Psoas muscle (tissue), 8 donors: Measurements from ENCODE around the gene GORASP1. TPM values are rescaled to one million over a fixed set of nuclear protein-coding genes. Genes with fewer than 3 reads are reported as not detected.

Experiments
- ATAC-seq, 4 donors: fragments of 200-7000 bp; cut with Tn5 transposase; one replicate each; pipeline ENCODE4 v1.9.1; 2020; ENCODE audit warnings: moderate library complexity in 3 of 4, mild to moderate bottlenecking in 2 of 4
- DNase-seq, 2 donors: peaks; one replicate each; pipeline ENCODE4 v3.0.0-alpha.2; 2020
- H3K27ac ChIP-seq: fragments of 200-600 bp; one replicate; pipeline ENCODE4 v1.8.0; 2022
- H3K27me3 ChIP-seq, 3 donors: fragments of 200-600 bp in 1 of 3; one replicate each; pipeline versions ENCODE4 v1.6.1 to v1.8.0; 2013 to 2022; ENCODE audit warnings: low read length in 2 of 3, mild to moderate bottlenecking in 2 of 3, moderate library complexity in 1 of 3; ENCODE audit not compliant: insufficient read depth in 3 of 3
- H3K36me3 ChIP-seq, 2 donors: fragments of 200-600 bp in 1 of 2; one replicate each; pipeline versions ENCODE4 v1.6.1 to v1.8.0; 2013 to 2022; ENCODE audit warnings: low read depth in 1 of 2, mild to moderate bottlenecking in 1 of 2, moderate library complexity in 1 of 2; ENCODE audit not compliant: insufficient read depth in 1 of 2
- H3K4me1 ChIP-seq: fragments of 200-600 bp; one replicate; pipeline ENCODE4 v1.8.0; 2022
- H3K4me3 ChIP-seq: fragments of 200-600 bp; one replicate; pipeline ENCODE4 v1.8.0; 2022; ENCODE audit warnings: mild to moderate bottlenecking
- H3K9me3 ChIP-seq: fragments of 200-600 bp; one replicate; pipeline ENCODE4 v1.8.0; 2022
- WGBS, 3 donors: extraction: QIAGEN DNeasy Blood & Tissue Kit; methylation state at CpG; one replicate each; pipeline versions ENCODE4 v1.1.6 to v1.1.7; 2013; 5-methylcytosine and 5-hydroxymethylcytosine counted together
- intact Hi-C, 2 donors: fragments of 100-400 bp; cut with DNase I; formaldehyde crosslinking; loops; one replicate each; pipeline versions ENCODE4 v1.11.0 to v1.14.2; 2022
- polyA plus RNA-seq, 3 donors: library from polyadenylated mRNA; stranded (reverse); fragments of 200-250 nt; gene quantifications; one replicate each; pipeline ENCODE4 v1.2.3, GENCODE V29; 2013
- total RNA-seq, 4 donors: library from RNA; stranded (reverse); fragmentation: NEBNext Ultra II Directional in 2 of 4; extraction: Animal tissue kit (Norgen Biotek cat#: 25700) in 2 of 4; gene quantifications; one replicate each; pipeline versions ENCODE4 v1.2.1 to v1.2.4, GENCODE V29; 2021 to 2023
- TF ChIP-seq, protein P1 (sequence below): fragments of 200-600 bp; IDR thresholded peaks from one replicate; pipeline ENCODE4 v1.8.0; 2022; ENCODE audit warnings: antibody characterized with exemption
- donor health status: healthy with polysubstance abuse.
- donor health status: DM: no; HTN: no; CAD: no; lungs with moderate emphysema.
- donor health status: Bipolar disorder and iron deficiency.
- donor health status: healthy.
- donor health status: DM: yes; HTN: yes; CAD: no.
- donor health status: DM: no; HTN: no; CAD: no.
- donor health status: DM: no; HTN: no; CAD: no.
- donor health status: DM: yes; HTN: yes; CAD: no.

Gene GORASP1
- total and polyA plus RNA-seq, 7 donors = 27.3 to 46.7 (median 37.3) TPM

DNA sequence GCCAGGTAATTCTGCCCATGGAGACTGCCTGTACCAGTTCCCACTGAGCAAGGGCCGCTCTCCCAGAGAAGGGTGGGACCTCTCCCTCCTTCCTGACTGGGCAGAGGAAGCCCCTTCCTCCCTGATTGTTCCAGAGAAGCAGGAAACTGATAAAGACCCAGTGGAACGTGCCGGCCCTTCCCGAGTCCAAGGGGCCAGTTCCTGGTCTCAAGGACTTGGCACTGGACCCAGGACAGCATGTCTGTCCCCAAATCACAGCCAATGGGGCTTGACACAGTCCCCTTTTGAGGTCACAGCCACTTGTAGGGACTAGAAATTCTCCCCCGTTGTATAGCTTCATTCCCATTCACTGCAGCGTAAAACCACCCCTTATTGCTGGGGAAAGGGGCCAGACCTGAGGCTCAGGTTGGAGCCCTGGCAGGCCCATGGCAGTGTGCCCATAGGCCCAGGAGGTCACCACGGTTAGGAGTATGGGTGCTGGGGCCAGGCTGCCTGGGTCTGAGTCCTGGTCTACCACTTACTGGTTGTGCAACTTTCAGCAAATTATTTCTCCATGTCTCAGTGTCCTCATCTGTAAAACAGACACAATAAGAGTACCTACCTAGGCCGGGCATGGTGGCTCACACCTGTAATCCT lies 27.9 kb upstream of the GORASP1 start:
- intact Hi-C loops = no loop called here
- H3K27ac ChIP-seq = no peak overlapping the region
- no peak for DNase-seq
- H3K4me3 ChIP-seq = no peak overlapping the region
- peaks cover 0 to 5% of the 10 kb centered on the region in 2 donors for H3K36me3 ChIP-seq
- H3K4me1 ChIP-seq = peaks cover 3% of the 10 kb centered on the region
- peak in 1 of 4 donors; percentile 27 for ATAC-seq
- TF ChIP-seq, protein P1, sequence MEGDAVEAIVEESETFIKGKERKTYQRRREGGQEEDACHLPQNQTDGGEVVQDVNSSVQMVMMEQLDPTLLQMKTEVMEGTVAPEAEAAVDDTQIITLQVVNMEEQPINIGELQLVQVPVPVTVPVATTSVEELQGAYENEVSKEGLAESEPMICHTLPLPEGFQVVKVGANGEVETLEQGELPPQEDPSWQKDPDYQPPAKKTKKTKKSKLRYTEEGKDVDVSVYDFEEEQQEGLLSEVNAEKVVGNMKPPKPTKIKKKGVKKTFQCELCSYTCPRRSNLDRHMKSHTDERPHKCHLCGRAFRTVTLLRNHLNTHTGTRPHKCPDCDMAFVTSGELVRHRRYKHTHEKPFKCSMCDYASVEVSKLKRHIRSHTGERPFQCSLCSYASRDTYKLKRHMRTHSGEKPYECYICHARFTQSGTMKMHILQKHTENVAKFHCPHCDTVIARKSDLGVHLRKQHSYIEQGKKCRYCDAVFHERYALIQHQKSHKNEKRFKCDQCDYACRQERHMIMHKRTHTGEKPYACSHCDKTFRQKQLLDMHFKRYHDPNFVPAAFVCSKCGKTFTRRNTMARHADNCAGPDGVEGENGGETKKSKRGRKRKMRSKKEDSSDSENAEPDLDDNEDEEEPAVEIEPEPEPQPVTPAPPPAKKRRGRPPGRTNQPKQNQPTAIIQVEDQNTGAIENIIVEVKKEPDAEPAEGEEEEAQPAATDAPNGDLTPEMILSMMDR = no peak
- no peaks in the 10 kb centered on the region for H3K9me3 ChIP-seq
- WGBS, 3 donors = 70 to 82% (median 71%) methylated on average over 8 of the region's 8 CpGs
- H3K27me3 ChIP-seq = no peaks in the 10 kb centered on the region

DNA sequence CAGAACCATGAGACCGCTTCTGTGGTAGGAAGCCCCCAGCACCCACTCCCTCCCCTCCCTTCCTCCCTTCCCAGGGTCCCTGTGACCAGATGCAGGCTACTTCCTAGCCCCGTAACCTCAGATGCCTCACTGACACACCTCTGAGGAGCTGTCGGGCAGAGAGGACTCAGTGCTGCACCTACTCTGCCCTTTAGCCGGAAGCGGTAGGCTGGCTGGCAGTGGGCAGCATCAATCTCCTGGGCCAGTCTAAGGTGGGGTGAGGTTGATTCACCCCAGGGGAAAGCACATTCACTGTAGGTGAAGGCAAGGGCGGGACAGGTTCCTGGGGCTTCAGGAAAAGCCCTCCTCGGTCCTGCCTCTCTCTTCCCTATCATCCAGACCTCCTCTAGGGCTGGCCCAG lies 26.9 kb upstream of the GORASP1 start:
- no peaks in the 10 kb centered on the region for H3K27me3 ChIP-seq
- no peak overlapping the region for H3K4me3 ChIP-seq
- peaks cover 3% of the 10 kb centered on the region for H3K4me1 ChIP-seq
- no peak overlapping the region for H3K27ac ChIP-seq
- no peak for ATAC-seq
- no peaks in the 10 kb centered on the region for H3K9me3 ChIP-seq
- TF ChIP-seq, protein P1 = no peak
- intact Hi-C loops = no loop called here
- no peak for DNase-seq
- 82 to 88% (median 83%) methylated on average over 7 of the region's 7 CpGs for WGBS, 3 donors
- no peaks in the 10 kb centered on the region for H3K36me3 ChIP-seq

DNA sequence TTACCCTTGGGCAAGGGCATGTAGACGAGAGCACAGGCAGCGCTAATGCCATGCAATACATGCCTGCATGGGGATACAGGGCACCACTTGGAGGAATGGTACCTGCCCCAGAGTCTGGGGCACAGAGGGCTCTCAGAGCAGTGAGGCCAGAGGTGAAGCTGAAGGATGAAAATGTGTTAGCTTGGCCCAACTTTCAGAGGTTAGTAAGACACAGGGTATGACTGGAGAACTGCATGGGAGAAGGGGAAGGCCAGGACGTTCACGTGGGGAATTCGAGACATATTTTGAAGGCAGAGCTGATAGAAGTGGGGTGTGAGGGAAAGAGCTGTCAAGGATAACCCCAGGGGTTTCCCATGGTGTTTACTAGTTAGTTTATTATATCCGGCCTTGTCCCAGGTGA lies 26.4 kb upstream of the GORASP1 start:
- Histone ChIP-seq H3K27ac (no peak overlapping the region), H3K27me3 (no peaks in the 10 kb centered on the region), H3K9me3 (no peaks in the 10 kb centered on the region), H3K4me1 (no peaks in the 10 kb centered on the region), H3K36me3 (no peaks in the 10 kb centered on the region), H3K4me3 (no peak overlapping the region)
- DNase-seq = no peak
- TF ChIP-seq, protein P1 = no peak
- intact Hi-C loops = no loop called here
- no peak for ATAC-seq
- 72 to 77% (median 77%) methylated on average over 6 of the region's 6 CpGs for WGBS, 3 donors

DNA sequence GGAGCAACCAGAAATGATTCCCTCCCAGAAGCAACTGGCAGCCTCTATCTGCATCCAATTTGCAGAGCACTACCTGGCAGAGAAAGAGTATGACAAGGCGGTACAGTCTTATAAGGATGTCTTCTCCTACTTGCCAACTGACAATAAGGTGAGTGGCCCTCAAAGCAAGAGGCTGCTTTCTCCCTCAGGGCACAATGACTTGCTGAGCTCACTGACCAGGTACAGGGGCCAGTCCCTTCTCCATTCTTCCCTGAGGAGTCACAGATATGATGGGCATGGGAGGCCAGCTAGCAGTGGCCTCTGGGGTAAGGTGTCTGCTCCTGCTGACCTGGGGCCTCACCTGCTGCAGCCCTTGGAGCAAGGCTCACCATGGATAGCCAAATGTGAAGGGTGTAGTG lies 25.7 kb upstream of the GORASP1 start:
- Histone ChIP-seq H3K27ac (no peak overlapping the region), H3K36me3 (no peaks in the 10 kb centered on the region), H3K9me3 (no peaks in the 10 kb centered on the region), H3K27me3 (no peaks in the 10 kb centered on the region), H3K4me3 (no peak overlapping the region), H3K4me1 (no peaks in the 10 kb centered on the region)
- no peak for ATAC-seq
- intact Hi-C loops = no loop called here
- DNase-seq = no peak
- TF ChIP-seq, protein P1 = no peak
- WGBS, 3 donors = 98 to 100% (median 100%) methylated on average over 1 of the region's 1 CpG
